Renal cortex interstitium (tissue), 11 donors: ENCODE data around the gene GSX2. TPM values are rescaled to one million over a fixed set of nuclear protein-coding genes. Genes with fewer than 3 reads are reported as not detected.

Experiments
- DNase-seq, 11 donors: peaks; one replicate each; pipeline ENCODE4 v3.0.0-alpha.2; 2013; ENCODE audit warnings: low read depth in 9 of 11, low spot score in 4 of 11; ENCODE audit errors: extremely low read depth in 1 of 11
- polyA plus RNA-seq, 3 donors: library from polyadenylated mRNA; unstranded; fragments of 120-200 nt; gene quantifications; one replicate each; pipeline ENCODE4 v1.2.1, GENCODE V29; 2013; ENCODE audit not compliant: insufficient read length in 3 of 3

The GSX2 gene
- polyA plus RNA-seq, 3 donors: not detected

DNA sequence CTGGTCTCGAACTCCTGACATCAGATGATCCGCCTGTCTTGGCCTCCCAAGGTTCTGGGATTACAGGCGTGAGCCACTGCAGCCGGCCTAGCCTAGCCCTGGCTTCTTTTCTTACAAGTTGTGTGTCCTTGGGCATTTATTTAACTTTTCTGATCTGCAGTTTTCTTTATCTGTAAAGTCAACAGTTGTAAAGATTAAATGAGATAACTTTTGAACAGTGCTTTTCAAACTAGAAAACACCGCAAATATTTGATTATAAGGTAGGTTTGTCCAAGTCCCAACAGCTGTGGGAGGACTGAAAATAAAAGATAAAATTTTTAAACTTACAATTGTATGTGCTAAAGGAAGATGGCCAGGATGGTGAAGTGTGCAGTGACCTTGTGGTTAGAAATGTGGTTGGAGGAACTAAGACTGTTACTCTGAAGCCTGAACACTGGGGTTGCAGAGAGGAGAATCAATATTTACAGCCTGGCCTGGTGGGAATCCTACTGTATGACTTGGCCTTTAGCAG is 44.8 kb downstream of the GSX2 start:
- DNase-seq: no peak

DNA sequence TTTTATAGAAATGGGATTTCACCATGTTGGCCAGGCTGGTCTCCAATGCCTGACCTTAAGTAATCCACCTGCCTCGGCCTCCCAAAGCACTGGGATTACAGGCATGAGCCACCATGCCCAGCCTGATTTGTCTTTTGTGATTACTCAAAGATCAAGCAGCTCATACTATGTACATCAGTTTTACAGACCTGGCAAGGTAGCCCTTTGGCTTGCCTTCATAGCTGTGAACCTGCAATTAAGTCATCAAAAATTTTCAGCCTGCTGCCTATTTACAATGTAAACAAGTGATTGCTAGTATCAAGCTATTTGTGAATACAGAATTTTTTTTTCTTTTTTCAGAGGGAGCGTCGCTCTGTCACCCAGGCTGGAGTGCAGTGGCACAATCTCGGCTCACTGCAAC is 46.2 kb downstream of the GSX2 start:
- DNase-seq: no peak

DNA sequence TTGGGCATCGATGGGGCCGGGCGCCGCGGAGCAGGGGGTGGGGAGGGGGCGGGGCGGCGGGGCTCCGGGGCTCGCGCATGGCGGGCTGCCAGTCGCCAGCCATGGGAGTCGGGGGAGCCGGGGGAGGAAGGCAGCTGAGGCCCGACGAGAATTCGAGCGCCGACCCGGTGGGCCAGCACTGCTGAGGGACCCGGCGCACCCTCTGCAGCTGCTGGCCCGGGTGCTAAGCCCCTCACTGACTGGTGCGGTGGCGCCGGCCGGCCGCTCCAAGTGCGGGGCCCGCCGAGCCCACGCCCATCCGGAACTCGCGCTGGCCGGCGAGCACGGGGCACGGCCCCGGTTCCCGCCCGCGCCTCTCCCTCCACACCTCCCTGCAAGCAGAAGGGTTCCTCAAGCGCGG is 49.4 kb downstream of the GSX2 start:
- no peak for DNase-seq

Other genes starting within 250 kb of the GSX2 start
- gene CHIC2, start 35.6 kb upstream of the GSX2 start, polyA plus RNA-seq: 10 to 100 TPM; 27.4 to 37.5 (median 29.0) TPM
- gene PDGFRA, start 129.1 kb downstream of the GSX2 start, polyA plus RNA-seq: 100 to 1,000 TPM; 149 to 161 (median 160) TPM